Astrocyte of the spinal cord (primary cell): ENCODE data around the gene TMEM161A.

Experiments
- DNase-seq: peaks from one replicate; pipeline ENCODE4 v3.0.0; 2011; ENCODE audit warnings: low read depth, low spot score
- H3K4me3 ChIP-seq: 2 replicates; pipeline ENCODE4 v1.5.1; 2011; ENCODE audit warnings: low read depth, mild to moderate bottlenecking, low read length, moderate library complexity
- in situ Hi-C: cut with HindIII; loops from 2 replicates; pipeline ENCODE4 v1.10.0; 2017; ENCODE audit warnings: low sequenced_read_pairs
- TF ChIP-seq, protein P1 (sequence below): IDR thresholded peaks from 2 replicates; pipeline ENCODE4 v1.5.1; 2012; ENCODE audit warnings: low read depth, mild to moderate bottlenecking, low read length, inconsistent platforms

The TMEM161A gene

DNA sequence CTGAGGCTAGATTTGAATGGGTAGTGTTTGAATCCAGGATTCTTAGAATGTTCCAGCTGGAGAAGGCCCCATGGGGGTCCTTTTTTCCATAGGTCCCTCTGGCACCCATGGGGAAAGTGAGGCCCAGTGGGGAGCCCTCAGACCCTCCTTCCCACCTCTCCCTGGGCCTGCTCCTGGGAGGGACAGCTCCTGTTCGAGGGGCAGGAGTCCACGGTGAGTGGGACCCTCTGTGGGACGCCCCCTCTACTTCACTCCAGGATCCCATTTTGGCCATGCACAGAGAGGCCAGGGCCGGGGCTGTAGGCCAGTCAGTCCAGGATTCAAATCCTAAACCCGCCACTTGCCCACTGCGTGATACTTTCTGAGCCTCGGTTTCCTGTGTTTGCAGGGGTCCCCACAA lies 24.2 kb upstream of the TMEM161A start:
- in situ Hi-C loops = no loop called here
- H3K4me3 ChIP-seq = no peak overlapping the region
- TF ChIP-seq, protein P1, sequence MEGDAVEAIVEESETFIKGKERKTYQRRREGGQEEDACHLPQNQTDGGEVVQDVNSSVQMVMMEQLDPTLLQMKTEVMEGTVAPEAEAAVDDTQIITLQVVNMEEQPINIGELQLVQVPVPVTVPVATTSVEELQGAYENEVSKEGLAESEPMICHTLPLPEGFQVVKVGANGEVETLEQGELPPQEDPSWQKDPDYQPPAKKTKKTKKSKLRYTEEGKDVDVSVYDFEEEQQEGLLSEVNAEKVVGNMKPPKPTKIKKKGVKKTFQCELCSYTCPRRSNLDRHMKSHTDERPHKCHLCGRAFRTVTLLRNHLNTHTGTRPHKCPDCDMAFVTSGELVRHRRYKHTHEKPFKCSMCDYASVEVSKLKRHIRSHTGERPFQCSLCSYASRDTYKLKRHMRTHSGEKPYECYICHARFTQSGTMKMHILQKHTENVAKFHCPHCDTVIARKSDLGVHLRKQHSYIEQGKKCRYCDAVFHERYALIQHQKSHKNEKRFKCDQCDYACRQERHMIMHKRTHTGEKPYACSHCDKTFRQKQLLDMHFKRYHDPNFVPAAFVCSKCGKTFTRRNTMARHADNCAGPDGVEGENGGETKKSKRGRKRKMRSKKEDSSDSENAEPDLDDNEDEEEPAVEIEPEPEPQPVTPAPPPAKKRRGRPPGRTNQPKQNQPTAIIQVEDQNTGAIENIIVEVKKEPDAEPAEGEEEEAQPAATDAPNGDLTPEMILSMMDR = no peak
- DNase-seq = no peak

DNA sequence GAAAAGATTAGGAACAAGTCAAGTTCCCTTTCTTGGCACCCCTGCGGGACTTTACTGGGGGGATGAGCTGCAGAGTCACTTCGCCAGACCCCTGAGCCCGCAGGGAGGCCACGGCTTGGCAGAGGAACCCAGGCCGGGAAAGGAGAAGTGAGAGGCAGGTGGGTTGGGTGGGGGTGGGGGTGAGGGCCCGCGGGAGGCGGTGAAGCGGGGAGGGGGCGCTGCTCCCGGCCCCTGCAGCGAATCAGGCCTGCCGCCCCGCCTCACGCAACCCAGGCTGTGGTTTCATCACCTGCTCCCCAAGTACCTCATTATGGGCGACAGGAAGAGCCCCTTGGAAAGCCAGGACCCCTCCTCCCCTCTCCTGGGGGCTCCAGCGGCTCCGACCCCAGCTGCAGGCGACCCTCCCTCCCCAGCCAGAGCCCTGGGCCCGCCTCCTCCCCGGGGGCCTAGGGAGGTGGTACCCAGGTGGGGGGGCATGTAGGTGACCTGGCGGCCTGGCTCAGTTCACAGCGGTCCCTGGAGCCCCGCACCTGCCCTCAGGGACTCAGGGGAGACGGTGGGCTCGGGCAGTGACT lies 22.3 kb upstream of the TMEM161A start:
- in situ Hi-C loops = no loop called here

GRCh38 chr19:19159534-19159933 lies 21.3 kb upstream of the TMEM161A start:
- TF ChIP-seq, protein P1 = no peak
- H3K4me3 ChIP-seq = no peak overlapping the region
- in situ Hi-C loops = no loop called here
- no peak for DNase-seq

More for the DNA sequence above, 22.3 kb upstream of the TMEM161A start:
- no peak overlapping the region for H3K4me3 ChIP-seq
- TF ChIP-seq, protein P1 = no peak
- no peak for DNase-seq

DNA sequence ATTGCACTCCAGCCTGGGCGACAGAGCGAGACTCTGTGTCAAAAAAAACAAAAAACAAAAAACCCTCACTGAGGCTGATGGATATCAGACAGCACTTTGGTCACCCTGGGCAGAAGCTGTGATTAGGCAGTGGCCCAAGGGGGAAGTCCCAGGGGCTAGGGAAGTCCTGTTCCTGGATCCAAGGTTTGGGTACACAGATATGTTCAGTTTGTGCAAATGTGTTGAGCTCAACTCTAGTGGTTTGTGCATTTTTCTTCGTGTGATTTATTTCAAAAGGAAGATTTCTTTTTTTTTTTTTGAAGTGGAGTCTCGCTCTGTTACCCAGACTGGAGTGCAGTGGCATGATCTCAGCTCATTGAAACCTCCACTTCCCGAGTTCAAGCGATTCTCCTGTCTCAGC lies 19.5 kb upstream of the TMEM161A start:
- DNase-seq = no peak
- no peak overlapping the region for H3K4me3 ChIP-seq
- TF ChIP-seq, protein P1 = no peak
- in situ Hi-C loops = no loop called here

GRCh38 chr19:19155495-19156219 lies 17.4 kb upstream of the TMEM161A start:
- no peak overlapping the region for H3K4me3 ChIP-seq
- no peak for DNase-seq
- in situ Hi-C loops = no loop called here
- TF ChIP-seq, protein P1 = no peak

GRCh38 chr19:19154768-19155494 lies 16.7 kb upstream of the TMEM161A start:
- TF ChIP-seq, protein P1 = no peak
- DNase-seq = no peak

More at GRCh38 chr19:19154768-19155494, 16.7 kb upstream of the TMEM161A start:
- H3K4me3 ChIP-seq = no peak overlapping the region
- in situ Hi-C loops = no loop called here
